Right cardiac atrium (tissue), 5 donors: Measurements from ENCODE around the gene U2AF1L4. TPM values are rescaled to one million over a fixed set of nuclear protein-coding genes. Genes with fewer than 3 reads are reported as not detected.
A peak's percentile ranks its signal among the peaks of the same experiment; 100 is the strongest.

Source experiments
- ATAC-seq, 2 donors: fragments of 200-7000 bp; cut with Tn5 transposase; one replicate each; pipeline versions ENCODE4 v1.8.0 to v1.9.1; 2020; ENCODE audit warnings: moderate library complexity in 2 of 2, mild to moderate bottlenecking in 1 of 2
- DNase-seq, 3 donors: peaks; one replicate each; pipeline ENCODE4 v3.0.0-alpha.2; 2020
- H3K27ac ChIP-seq: one replicate; pipeline ENCODE4 v1.5.1; 2013; ENCODE audit warnings: mild to moderate bottlenecking, low read length, control low read depth, moderate library complexity
- H3K27me3 ChIP-seq: one replicate; pipeline ENCODE4 v1.6.1; 2013; ENCODE audit not compliant: control insufficient read depth, insufficient read depth
- H3K4me1 ChIP-seq: one replicate; pipeline ENCODE4 v1.6.1; 2013; ENCODE audit warnings: low read length; ENCODE audit not compliant: control insufficient read depth, insufficient read depth
- H3K4me3 ChIP-seq: one replicate; pipeline ENCODE4 v1.5.1; 2013; ENCODE audit warnings: low read length, control low read depth
- H3K9me3 ChIP-seq: one replicate; pipeline ENCODE4 v1.6.1; 2013; ENCODE audit warnings: low read length; ENCODE audit not compliant: control insufficient read depth
- WGBS: extraction: QIAGEN DNeasy Blood & Tissue Kit; methylation state at CpG from one replicate; pipeline ENCODE4 v1.1.7; 2013; 5-methylcytosine and 5-hydroxymethylcytosine counted together
- intact Hi-C, 4 donors: fragments of 100-400 bp; cut with DNase I; formaldehyde crosslinking; loops; one replicate each; pipeline versions ENCODE4 v1.11.0 to v1.14.0; 2022 to 2023
- long read RNA-seq, 4 donors: library from polyadenylated mRNA; unstranded; transcript quantifications; one replicate each; pipeline ENCODE4 v2.0.0, GENCODE V29; 2020 to 2021
- polyA plus RNA-seq: library from polyadenylated mRNA; stranded (reverse); fragments of 200-250 nt; gene quantifications from one replicate; pipeline ENCODE4 v1.2.3, GENCODE V29; 2013
- total RNA-seq, 4 donors: library from RNA; stranded (reverse); fragmentation: NEBNext Ultra II Directional; extraction: Animal tissue kit (Norgen Biotek cat#: 25700); gene quantifications; one replicate each; pipeline ENCODE4 v1.2.1, GENCODE V29; 2021
- donor health status: healthy with polysubstance abuse.
- donor health status: DM: no; HTN: yes; CAD: no.
- donor health status: DM: no; HTN: no; CAD: no.
- donor health status: DM: no; HTN: yes; CAD: no; lungs with severe emphysema.
- donor health status: DM: yes; HTN: yes; CAD: no.

U2AF1L4 gene
- total RNA-seq (10 to 100 TPM; 19.6 to 31.3 (median 22.8) TPM), polyA plus RNA-seq (32.3 TPM)
- long read RNA-seq, donor 1, partial matches to known transcripts: 6 of 24 reads
- long read RNA-seq, donor 1, other reads (novel, unspliced or antisense): 11 of 24 reads
- long read RNA-seq, donor 2, partial matches to known transcripts: 2 of 12 reads
- long read RNA-seq, donor 2, other reads (novel, unspliced or antisense): 4 of 12 reads
- long read RNA-seq, donor 3, partial matches to known transcripts: 1 of 15 reads
- long read RNA-seq, donor 3, other reads (novel, unspliced or antisense): 12 of 15 reads
- long read RNA-seq, donor 4, partial matches to known transcripts: 4 of 7 reads
- long read RNA-seq, donor 4, other reads (novel, unspliced or antisense): 2 of 7 reads

- H3K27ac ChIP-seq: peak within 1 kb of the TSS; percentile 97
- under 1% methylated on average over 40 of the region's 40 CpGs for WGBS
- ATAC-seq (peak; percentile 86 to 88), DNase-seq (peak; percentile 98 to 99 (median 99))
- H3K4me3 ChIP-seq: peak within 1 kb of the TSS; percentile 95
- H3K9me3 ChIP-seq: no peaks in the 10 kb centered on the region
- H3K27me3 ChIP-seq: no peaks in the 10 kb centered on the region
- H3K4me1 ChIP-seq: peaks cover 4% of the 10 kb centered on the region
- intact Hi-C loops: no loop called here
These were observed at the start of gene U2AF1L4, which contains the start of gene PSENEN for GRCh38 chr19:35745328-35746086. U2AF1L4 (minus strand) TSS chr19:35745418; CDS start chr19:35745391, 27 bp downstream. PSENEN (plus strand) TSS chr19:35745651; CDS start chr19:35745931, 280 bp downstream.

GRCh38 chr19:35793381-35794165, 48.4 kb upstream of the U2AF1L4 start:
- H3K9me3 ChIP-seq: no peaks in the 10 kb centered on the region
- WGBS: 67% methylated on average over 7 of the region's 7 CpGs
- ATAC-seq (no peak), DNase-seq (no peak)
- no peaks in the 10 kb centered on the region for H3K27me3 ChIP-seq
- H3K4me3 ChIP-seq: no peak overlapping the region
- H3K4me1 ChIP-seq: no peaks in the 10 kb centered on the region
- no peak overlapping the region for H3K27ac ChIP-seq
- intact Hi-C loops: no loop called here

GRCh38 chr19:35792888-35793287, 47.7 kb upstream of the U2AF1L4 start:
- DNase-seq: no peak
- Histone ChIP-seq H3K4me1 (no peaks in the 10 kb centered on the region), H3K9me3 (no peaks in the 10 kb centered on the region), H3K4me3 (no peak overlapping the region), H3K27me3 (no peaks in the 10 kb centered on the region), H3K27ac (no peak overlapping the region)
- 71% methylated on average over 8 of the region's 8 CpGs for WGBS
- intact Hi-C loops: no loop called here
- ATAC-seq: no peak

- ATAC-seq (no peak), DNase-seq (no peak)
- 81% methylated on average over 15 of the region's 15 CpGs for WGBS
- H3K27ac ChIP-seq: no peak overlapping the region
- intact Hi-C loops: no loop called here
- no peaks in the 10 kb centered on the region for H3K4me1 ChIP-seq
- no peak overlapping the region for H3K4me3 ChIP-seq
- H3K9me3 ChIP-seq: no peaks in the 10 kb centered on the region
- no peaks in the 10 kb centered on the region for H3K27me3 ChIP-seq
These were observed 47.1 kb upstream of the U2AF1L4 start for GRCh38 chr19:35792312-35792711.

- Histone ChIP-seq H3K27me3 (no peaks in the 10 kb centered on the region), H3K27ac (no peak overlapping the region), H3K4me3 (no peak overlapping the region), H3K4me1 (no peaks in the 10 kb centered on the region), H3K9me3 (no peaks in the 10 kb centered on the region)
- intact Hi-C loops: no loop called here
- WGBS: 89% methylated on average over 9 of the region's 9 CpGs
- no peak for DNase-seq
- no peak for ATAC-seq
These were observed 46.6 kb upstream of the U2AF1L4 start for GRCh38 chr19:35791814-35792279.

GRCh38 chr19:35790981-35791813, 46.0 kb upstream of the U2AF1L4 start:
- H3K4me1 ChIP-seq: no peaks in the 10 kb centered on the region
- DNase-seq (peak in 1 of 3 donors; percentile 51), ATAC-seq (no peak)
- no peak overlapping the region for H3K27ac ChIP-seq
- no peaks in the 10 kb centered on the region for H3K9me3 ChIP-seq
- no peaks in the 10 kb centered on the region for H3K27me3 ChIP-seq
- intact Hi-C loops: no loop called here
- WGBS: 56% methylated on average over 20 of the region's 20 CpGs
- H3K4me3 ChIP-seq: no peak overlapping the region

GRCh38 chr19:35789978-35790944, 45.0 kb upstream of the U2AF1L4 start:
- DNase-seq (no peak), ATAC-seq (peak in 1 of 2 donors; percentile 4)
- Histone ChIP-seq H3K9me3 (no peaks in the 10 kb centered on the region), H3K4me3 (no peak overlapping the region), H3K4me1 (no peaks in the 10 kb centered on the region), H3K27me3 (no peaks in the 10 kb centered on the region), H3K27ac (no peak overlapping the region)
- WGBS: 84% methylated on average over 19 of the region's 19 CpGs
- intact Hi-C loops: no loop called here

- DNase-seq: no peak
- ATAC-seq: no peak
- no peaks in the 10 kb centered on the region for H3K9me3 ChIP-seq
These were observed 44.2 kb upstream of the U2AF1L4 start for GRCh38 chr19:35789195-35789977.

More at GRCh38 chr19:35789195-35789977, 44.2 kb upstream of the U2AF1L4 start:
- Histone ChIP-seq H3K4me3 (no peak overlapping the region), H3K27ac (no peak overlapping the region), H3K4me1 (no peaks in the 10 kb centered on the region), H3K27me3 (no peaks in the 10 kb centered on the region)
- intact Hi-C loops: no loop called here
- 85% methylated on average over 11 of the region's 11 CpGs for WGBS
